GM12878 (cell line): Measurements from ENCODE around the gene NCMAP.

ENCODE experiments used
- BRCA1 ChIP-seq: IDR thresholded peaks from 2 replicates; pipeline ENCODE4 v1.6.1; 2011; ENCODE audit warnings: low read depth, low read length, improper control_type of control experiment
- EP300 ChIP-seq, 2 experiments: fragments of 150-350 bp in 1 of 2; IDR thresholded peaks; 2 replicates each; pipeline ENCODE4 v1.6.1; 2011 to 2012; ENCODE audit warnings: low read depth in 2 of 2, low read length in 2 of 2, borderline replicate concordance in 1 of 2, improper control_type of control experiment in 1 of 2, inconsistent platforms in 1 of 2; ENCODE audit not compliant: control insufficient read depth in 1 of 2
- GABPA ChIP-seq: IDR thresholded peaks from 2 replicates; pipeline ENCODE4 v1.6.1; 2014; ENCODE audit warnings: antibody characterized with exemption, low read depth, mild to moderate bottlenecking, inconsistent platforms
- HCFC1 ChIP-seq: fragments of 150-350 bp; IDR thresholded peaks from 2 replicates; pipeline ENCODE4 v1.6.1; 2014; ENCODE audit warnings: low read length
- KAT2A ChIP-seq: conservative IDR thresholded peaks from 2 replicates; pipeline ENCODE4 v1.6.1; 2011; ENCODE audit warnings: low read depth, low read length; ENCODE audit not compliant: control insufficient read depth
- PAX8 ChIP-seq: fragments of 450-650 bp; IDR thresholded peaks from 2 replicates; pipeline ENCODE4 v1.6.1; 2017; ENCODE audit warnings: mild to moderate bottlenecking, moderate library complexity
- POLR2A ChIP-seq: IDR thresholded peaks from 2 replicates; pipeline ENCODE4 v1.6.1; 2011; ENCODE audit warnings: low read depth, mild to moderate bottlenecking, low read length
- SIN3A ChIP-seq: IDR thresholded peaks from 2 replicates; pipeline ENCODE4 v1.6.1; 2012; ENCODE audit warnings: low read depth, low read length, improper control_type of control experiment
- SP1 ChIP-seq: IDR thresholded peaks from one replicate; pipeline ENCODE4 v1.6.1; 2011; ENCODE audit warnings: low read depth, low read length
- SREBF1 ChIP-seq: IDR thresholded peaks from 2 replicates; pipeline ENCODE4 v1.6.1; 2012; ENCODE audit warnings: mild to moderate bottlenecking, low read length
- TAF1 ChIP-seq: IDR thresholded peaks from 2 replicates; pipeline ENCODE4 v1.6.1; 2011; ENCODE audit warnings: mild to moderate bottlenecking, low read depth, low read length, borderline replicate concordance
- TF ChIP-seq, protein P1 (sequence below), 3 experiments: IDR thresholded peaks in 2 of 3; conservative IDR thresholded peaks in 1 of 3; 2 replicates each; pipeline ENCODE4 v1.5.1; 2011; ENCODE audit warnings: low read depth in 3 of 3, low read length in 3 of 3, mild to moderate bottlenecking in 3 of 3, control low read depth in 2 of 3, moderate library complexity in 2 of 3, inconsistent platforms in 1 of 3, mixed read lengths in 1 of 3; ENCODE audit not compliant: control insufficient read depth in 2 of 3, insufficient read depth in 1 of 3; ENCODE audit errors: extremely low read depth in 1 of 3
- TF ChIP-seq, protein P2 (sequence below): fragments of 450-650 bp; IDR thresholded peaks from 2 replicates; pipeline ENCODE4 v1.6.1; 2017; ENCODE audit warnings: antibody characterized with exemption, mild to moderate bottlenecking, moderate library complexity

DNA sequence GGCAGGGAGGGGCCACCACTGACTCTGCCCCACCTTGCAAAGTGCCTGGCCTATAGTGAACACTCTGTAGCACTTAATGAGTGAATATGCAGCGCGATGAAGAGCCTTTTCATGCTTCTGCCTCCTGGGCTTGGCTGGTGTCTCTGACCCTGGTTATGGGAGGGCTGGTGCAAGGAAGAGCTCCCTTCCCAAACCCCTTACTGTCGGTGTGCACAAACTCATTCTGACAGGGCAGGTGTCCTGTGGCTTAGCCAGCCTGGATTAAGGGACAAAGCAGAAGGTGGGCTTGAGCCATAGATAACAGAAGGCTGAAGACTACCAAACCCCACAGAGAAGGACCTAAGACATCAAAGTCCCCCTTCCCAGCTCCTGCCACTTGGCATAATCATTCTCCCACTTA, 2.0 kb upstream of the NCMAP start:
- TF ChIP-seq SIN3A (no peak), TAF1 (no peak), PAX8 (no peak), SREBF1 (no peak), HCFC1 (no peak), GABPA (no peak), POLR2A (no peak), BRCA1 (no peak), EP300 (IDR thresholded peaks at IDR 0.05; ENCODE audit: borderline replicate concordance in 1 of 2, control insufficient read depth in 1 of 2, low read depth in 2 of 2, low read length in 2 of 2) (no peak), SP1 (no peak), KAT2A (no peak)
- TF ChIP-seq, protein P1, sequence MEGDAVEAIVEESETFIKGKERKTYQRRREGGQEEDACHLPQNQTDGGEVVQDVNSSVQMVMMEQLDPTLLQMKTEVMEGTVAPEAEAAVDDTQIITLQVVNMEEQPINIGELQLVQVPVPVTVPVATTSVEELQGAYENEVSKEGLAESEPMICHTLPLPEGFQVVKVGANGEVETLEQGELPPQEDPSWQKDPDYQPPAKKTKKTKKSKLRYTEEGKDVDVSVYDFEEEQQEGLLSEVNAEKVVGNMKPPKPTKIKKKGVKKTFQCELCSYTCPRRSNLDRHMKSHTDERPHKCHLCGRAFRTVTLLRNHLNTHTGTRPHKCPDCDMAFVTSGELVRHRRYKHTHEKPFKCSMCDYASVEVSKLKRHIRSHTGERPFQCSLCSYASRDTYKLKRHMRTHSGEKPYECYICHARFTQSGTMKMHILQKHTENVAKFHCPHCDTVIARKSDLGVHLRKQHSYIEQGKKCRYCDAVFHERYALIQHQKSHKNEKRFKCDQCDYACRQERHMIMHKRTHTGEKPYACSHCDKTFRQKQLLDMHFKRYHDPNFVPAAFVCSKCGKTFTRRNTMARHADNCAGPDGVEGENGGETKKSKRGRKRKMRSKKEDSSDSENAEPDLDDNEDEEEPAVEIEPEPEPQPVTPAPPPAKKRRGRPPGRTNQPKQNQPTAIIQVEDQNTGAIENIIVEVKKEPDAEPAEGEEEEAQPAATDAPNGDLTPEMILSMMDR (IDR thresholded peaks at IDR 0.05 in 2 of 3, conservative IDR thresholded peaks at IDR 0.05 in 1 of 3; ENCODE audit: control insufficient read depth in 2 of 3, extremely low read depth in 1 of 3, insufficient read depth in 1 of 3, low read depth in 3 of 3, low read length in 3 of 3), result no peak
- TF ChIP-seq, protein P2, sequence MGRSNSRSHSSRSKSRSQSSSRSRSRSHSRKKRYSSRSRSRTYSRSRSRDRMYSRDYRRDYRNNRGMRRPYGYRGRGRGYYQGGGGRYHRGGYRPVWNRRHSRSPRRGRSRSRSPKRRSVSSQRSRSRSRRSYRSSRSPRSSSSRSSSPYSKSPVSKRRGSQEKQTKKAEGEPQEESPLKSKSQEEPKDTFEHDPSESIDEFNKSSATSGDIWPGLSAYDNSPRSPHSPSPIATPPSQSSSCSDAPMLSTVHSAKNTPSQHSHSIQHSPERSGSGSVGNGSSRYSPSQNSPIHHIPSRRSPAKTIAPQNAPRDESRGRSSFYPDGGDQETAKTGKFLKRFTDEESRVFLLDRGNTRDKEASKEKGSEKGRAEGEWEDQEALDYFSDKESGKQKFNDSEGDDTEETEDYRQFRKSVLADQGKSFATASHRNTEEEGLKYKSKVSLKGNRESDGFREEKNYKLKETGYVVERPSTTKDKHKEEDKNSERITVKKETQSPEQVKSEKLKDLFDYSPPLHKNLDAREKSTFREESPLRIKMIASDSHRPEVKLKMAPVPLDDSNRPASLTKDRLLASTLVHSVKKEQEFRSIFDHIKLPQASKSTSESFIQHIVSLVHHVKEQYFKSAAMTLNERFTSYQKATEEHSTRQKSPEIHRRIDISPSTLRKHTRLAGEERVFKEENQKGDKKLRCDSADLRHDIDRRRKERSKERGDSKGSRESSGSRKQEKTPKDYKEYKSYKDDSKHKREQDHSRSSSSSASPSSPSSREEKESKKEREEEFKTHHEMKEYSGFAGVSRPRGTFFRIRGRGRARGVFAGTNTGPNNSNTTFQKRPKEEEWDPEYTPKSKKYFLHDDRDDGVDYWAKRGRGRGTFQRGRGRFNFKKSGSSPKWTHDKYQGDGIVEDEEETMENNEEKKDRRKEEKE, result no peak
